Panc1 (cell line): ENCODE measurements around the gene SV2C. TPM values are rescaled to one million over a fixed set of nuclear protein-coding genes. Genes with fewer than 3 reads are reported as not detected.

Experiments used
- ATAC-seq: fragments of 200-7000 bp; cut with Tn5 transposase; 2 replicates; pipeline ENCODE4 v1.9.1; 2020; ENCODE audit warnings: mild to moderate bottlenecking, moderate library complexity
- BruUV-seq: library from RNA; stranded (reverse); fragments of 400-500 nt; replicated peaks from 2 replicates; lab custom pipeline; 2021; lab: Mats Ljungman, UMichigan
- CTCF ChIA-PET: fragments of 300-600 bp; sonication (Branson Sonifier 250); formaldehyde crosslinking; loops from one replicate; lab custom pipeline; 2022; ENCODE audit warnings: antibody characterized with exemption; lab: Charles Lee
- POLR2A ChIA-PET: fragments of 300-600 bp; sonication (Branson Sonifier 250); formaldehyde crosslinking; loops from one replicate; lab custom pipeline; 2022; ENCODE audit warnings: antibody characterized with exemption; lab: Charles Lee
- DNase-seq: peaks from one replicate; pipeline ENCODE4 v3.0.0-alpha.2; 2010; ENCODE audit warnings: low read depth, low spot score
- H3K27ac ChIP-seq: 2 replicates; pipeline ENCODE4 v1.5.1; 2011; ENCODE audit warnings: mild to moderate bottlenecking, low read length, inconsistent platforms
- H3K27me3 ChIP-seq: fragments of 200-500 bp; sonication (Bioruptor generic); 2 replicates; pipeline ENCODE4 v1.6.0; 2014; ENCODE audit warnings: low read length, inconsistent platforms; ENCODE audit not compliant: control insufficient read depth, insufficient read depth
- H3K36me3 ChIP-seq: fragments of 200-500 bp; sonication (Bioruptor generic); 2 replicates; pipeline ENCODE4 v1.5.1; 2014; ENCODE audit warnings: inconsistent platforms, mild to moderate bottlenecking, low read length, moderate library complexity; ENCODE audit not compliant: control insufficient read depth, insufficient read depth
- H3K4me1 ChIP-seq: 2 replicates; pipeline ENCODE4 v1.5.1; 2011; ENCODE audit warnings: inconsistent platforms, mild to moderate bottlenecking, low read length, moderate library complexity; ENCODE audit not compliant: control insufficient read depth, insufficient read depth
- H3K4me3 ChIP-seq, 2 experiments: 2 replicates each; pipeline ENCODE4 v1.5.1; 2011 to 2012; ENCODE audit warnings: low read depth in 2 of 2, low read length in 2 of 2, mild to moderate bottlenecking in 2 of 2, inconsistent platforms in 1 of 2, moderate library complexity in 1 of 2
- H3K9me3 ChIP-seq: fragments of 200-500 bp; sonication (Bioruptor generic); 2 replicates; pipeline ENCODE4 v1.5.1; 2014; ENCODE audit warnings: low read depth, mild to moderate bottlenecking, inconsistent platforms, low read length, moderate library complexity; ENCODE audit not compliant: control insufficient read depth, insufficient read depth
- POLR2AphosphoS5 ChIP-seq: IDR thresholded peaks from 2 replicates; pipeline ENCODE4 v1.6.1; 2012; ENCODE audit warnings: mild to moderate bottlenecking, low read depth, low read length, moderate library complexity
- SIN3A ChIP-seq: IDR thresholded peaks from 2 replicates; pipeline ENCODE4 v1.6.1; 2012; ENCODE audit warnings: low read depth, mild to moderate bottlenecking, low read length, moderate library complexity, borderline replicate concordance; ENCODE audit not compliant: insufficient read depth
- TCF7L2 ChIP-seq: IDR thresholded peaks from 2 replicates; pipeline ENCODE4 v1.6.1; 2011; ENCODE audit warnings: mild to moderate bottlenecking, low read depth, low read length, inconsistent platforms
- in situ Hi-C: cut with HindIII; loops from 2 replicates; pipeline ENCODE4 v1.10.0; 2016; ENCODE audit warnings: low sequenced_read_pairs, low pct_unique_long_range_greater_than_20kb
- intact Hi-C: fragments of 100-400 bp; cut with micrococcal nuclease; formaldehyde crosslinking; loops from one replicate; pipeline ENCODE4 v1.10.0; 2022; ENCODE audit not compliant: unreplicated experiment
- total RNA-seq: library from RNA; stranded (reverse); gene quantifications from one replicate; pipeline ENCODE4 v1.2.1, GENCODE V29; 2021; ENCODE audit not compliant: unreplicated experiment
- TF ChIP-seq, protein P1 (sequence below), 2 experiments: IDR thresholded peaks; 2 replicates each; pipeline ENCODE4 v1.6.1; 2011 to 2012; ENCODE audit warnings: low read depth in 2 of 2, control low read depth in 1 of 2, low read length in 1 of 2, mild to moderate bottlenecking in 1 of 2, moderate library complexity in 1 of 2; ENCODE audit not compliant: insufficient read depth in 1 of 2
- TF ChIP-seq, protein P2 (sequence below): fragments of 450-650 bp; IDR thresholded peaks from 2 replicates; pipeline ENCODE4 v1.5.1; 2017; ENCODE audit warnings: mild to moderate bottlenecking

The SV2C gene
- total RNA-seq, 1 experiment from 2014 or later, result not detected

GRCh38 chr5:76399268-76399667 is 316.1 kb downstream of the SV2C start:
- Histone ChIP-seq H3K4me3 (no peak overlapping the region), H3K4me1 (no peaks in the 10 kb centered on the region), H3K9me3 (no peaks in the 10 kb centered on the region), H3K27me3 (peaks cover 35% of the 10 kb centered on the region), H3K36me3 (peaks cover 2% of the 10 kb centered on the region; the same call in 1 of the 2 replicates), H3K27ac (no peak overlapping the region)
- DNase-seq (no peak), ATAC-seq (no peak)
- CTCF ChIA-PET, result no interaction called here
- BruUV-seq, result no TSS peak
- intact Hi-C loops (no loop called here), in situ Hi-C loops (no loop called here)
- POLR2A ChIA-PET, result no interaction called here
- no peak for TF ChIP-seq POLR2AphosphoS5

DNA sequence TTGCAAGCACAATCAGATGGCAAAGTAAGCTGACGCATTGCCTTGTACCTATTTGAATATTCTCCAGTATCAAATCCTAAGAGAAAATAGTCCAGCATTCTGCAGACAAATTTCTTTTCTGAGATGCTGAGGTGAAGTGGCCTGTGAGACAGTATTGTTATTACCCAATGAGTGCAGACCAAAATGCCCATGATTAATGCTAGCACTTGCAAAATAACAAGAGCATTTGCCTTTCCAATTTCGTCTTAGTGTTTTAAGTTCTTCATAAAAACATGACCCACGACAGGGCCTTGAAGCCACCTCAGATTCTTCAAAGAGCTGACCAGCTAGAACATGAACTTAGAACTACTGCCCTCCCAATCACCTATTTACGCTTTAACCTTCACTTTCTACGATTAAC is 317.3 kb downstream of the SV2C start:
- no peak overlapping the region for H3K4me3 ChIP-seq
- H3K27me3 ChIP-seq, result peaks cover 47% of the 10 kb centered on the region
- no peak for ATAC-seq
- DNase-seq, result no peak
- intact Hi-C loops, result loop anchor here (10.0 kb wide), 1 partner anchor 184 kb away; no protein-coding TSS in a partner anchor
- in situ Hi-C loops, result no loop called here
- H3K36me3 ChIP-seq, result peaks cover 2% of the 10 kb centered on the region; the same call in 1 of the 2 replicates
- POLR2A ChIA-PET, result no interaction called here
- TF ChIP-seq, protein P1, sequence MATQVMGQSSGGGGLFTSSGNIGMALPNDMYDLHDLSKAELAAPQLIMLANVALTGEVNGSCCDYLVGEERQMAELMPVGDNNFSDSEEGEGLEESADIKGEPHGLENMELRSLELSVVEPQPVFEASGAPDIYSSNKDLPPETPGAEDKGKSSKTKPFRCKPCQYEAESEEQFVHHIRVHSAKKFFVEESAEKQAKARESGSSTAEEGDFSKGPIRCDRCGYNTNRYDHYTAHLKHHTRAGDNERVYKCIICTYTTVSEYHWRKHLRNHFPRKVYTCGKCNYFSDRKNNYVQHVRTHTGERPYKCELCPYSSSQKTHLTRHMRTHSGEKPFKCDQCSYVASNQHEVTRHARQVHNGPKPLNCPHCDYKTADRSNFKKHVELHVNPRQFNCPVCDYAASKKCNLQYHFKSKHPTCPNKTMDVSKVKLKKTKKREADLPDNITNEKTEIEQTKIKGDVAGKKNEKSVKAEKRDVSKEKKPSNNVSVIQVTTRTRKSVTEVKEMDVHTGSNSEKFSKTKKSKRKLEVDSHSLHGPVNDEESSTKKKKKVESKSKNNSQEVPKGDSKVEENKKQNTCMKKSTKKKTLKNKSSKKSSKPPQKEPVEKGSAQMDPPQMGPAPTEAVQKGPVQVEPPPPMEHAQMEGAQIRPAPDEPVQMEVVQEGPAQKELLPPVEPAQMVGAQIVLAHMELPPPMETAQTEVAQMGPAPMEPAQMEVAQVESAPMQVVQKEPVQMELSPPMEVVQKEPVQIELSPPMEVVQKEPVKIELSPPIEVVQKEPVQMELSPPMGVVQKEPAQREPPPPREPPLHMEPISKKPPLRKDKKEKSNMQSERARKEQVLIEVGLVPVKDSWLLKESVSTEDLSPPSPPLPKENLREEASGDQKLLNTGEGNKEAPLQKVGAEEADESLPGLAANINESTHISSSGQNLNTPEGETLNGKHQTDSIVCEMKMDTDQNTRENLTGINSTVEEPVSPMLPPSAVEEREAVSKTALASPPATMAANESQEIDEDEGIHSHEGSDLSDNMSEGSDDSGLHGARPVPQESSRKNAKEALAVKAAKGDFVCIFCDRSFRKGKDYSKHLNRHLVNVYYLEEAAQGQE (IDR thresholded peaks at IDR 0.05; ENCODE audit: insufficient read depth in 1 of 2, low read depth in 2 of 2, low read length in 1 of 2), result no peak
- CTCF ChIA-PET, result no interaction called here
- no peaks in the 10 kb centered on the region for H3K4me1 ChIP-seq
- H3K27ac ChIP-seq, result no peak overlapping the region
- BruUV-seq, result no TSS peak
- no peaks in the 10 kb centered on the region for H3K9me3 ChIP-seq

DNA sequence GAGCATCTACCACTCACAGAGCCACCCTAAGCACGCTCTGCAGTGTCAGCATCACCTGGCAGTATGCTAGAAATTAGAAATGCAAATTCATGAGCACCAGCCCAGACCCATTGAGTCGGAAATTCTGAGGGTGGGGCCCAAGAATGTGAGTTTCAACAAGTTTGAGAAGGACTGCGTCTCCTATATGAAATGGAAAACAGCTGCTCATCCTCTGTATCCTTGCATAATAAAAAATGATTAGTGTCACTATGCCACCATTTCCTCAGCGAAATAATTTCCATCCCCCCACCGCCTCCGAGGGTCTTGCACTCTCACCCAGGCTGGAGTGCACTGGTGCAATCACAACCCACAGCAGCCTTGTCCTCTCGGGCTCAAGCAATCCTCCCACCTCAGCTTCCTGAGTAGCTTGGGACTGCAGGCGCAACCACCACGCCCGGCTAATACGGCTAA is 318.6 kb downstream of the SV2C start:
- in situ Hi-C loops, result no loop called here
- ChIA-PET CTCF (interaction anchor here (0.7 kb wide), 1 partner anchor 614 kb away, joined by 3 read pairs; no protein-coding TSS in a partner anchor), POLR2A (no interaction called here)
- TF ChIP-seq TCF7L2 (no peak), POLR2AphosphoS5 (no peak), SIN3A (no peak)
- TF ChIP-seq, protein P1 (IDR thresholded peaks at IDR 0.05; ENCODE audit: insufficient read depth in 1 of 2, low read depth in 2 of 2, low read length in 1 of 2), result no peak
- TF ChIP-seq, protein P2, sequence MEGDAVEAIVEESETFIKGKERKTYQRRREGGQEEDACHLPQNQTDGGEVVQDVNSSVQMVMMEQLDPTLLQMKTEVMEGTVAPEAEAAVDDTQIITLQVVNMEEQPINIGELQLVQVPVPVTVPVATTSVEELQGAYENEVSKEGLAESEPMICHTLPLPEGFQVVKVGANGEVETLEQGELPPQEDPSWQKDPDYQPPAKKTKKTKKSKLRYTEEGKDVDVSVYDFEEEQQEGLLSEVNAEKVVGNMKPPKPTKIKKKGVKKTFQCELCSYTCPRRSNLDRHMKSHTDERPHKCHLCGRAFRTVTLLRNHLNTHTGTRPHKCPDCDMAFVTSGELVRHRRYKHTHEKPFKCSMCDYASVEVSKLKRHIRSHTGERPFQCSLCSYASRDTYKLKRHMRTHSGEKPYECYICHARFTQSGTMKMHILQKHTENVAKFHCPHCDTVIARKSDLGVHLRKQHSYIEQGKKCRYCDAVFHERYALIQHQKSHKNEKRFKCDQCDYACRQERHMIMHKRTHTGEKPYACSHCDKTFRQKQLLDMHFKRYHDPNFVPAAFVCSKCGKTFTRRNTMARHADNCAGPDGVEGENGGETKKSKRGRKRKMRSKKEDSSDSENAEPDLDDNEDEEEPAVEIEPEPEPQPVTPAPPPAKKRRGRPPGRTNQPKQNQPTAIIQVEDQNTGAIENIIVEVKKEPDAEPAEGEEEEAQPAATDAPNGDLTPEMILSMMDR, result no peak
- BruUV-seq, result no TSS peak
- Histone ChIP-seq H3K27ac (no peak overlapping the region), H3K27me3 (peaks cover 55% of the 10 kb centered on the region), H3K4me3 (peak overlapping the region in 1 of 2 experiments; percentile 59; a peak in 2 of 4 replicates), H3K4me1 (no peaks in the 10 kb centered on the region), H3K9me3 (no peaks in the 10 kb centered on the region), H3K36me3 (peaks cover 2% of the 10 kb centered on the region; the same call in 1 of the 2 replicates)
- intact Hi-C loops, result loop anchor here (10.0 kb wide), 1 partner anchor 183 kb away; no protein-coding TSS in a partner anchor
- no peak for DNase-seq
- no peak for ATAC-seq
